CD14-positive monocyte (primary cell): ENCODE data around the gene PTPRN. TPM values are rescaled to one million over a fixed set of nuclear protein-coding genes. Genes with fewer than 3 reads are reported as not detected.

ENCODE experiments used
- DNase-seq, 3 donors: peaks; one replicate each; pipeline ENCODE4 v3.0.0-alpha.2; 2011 to 2022
- H2AFZ ChIP-seq: 2 replicates; pipeline ENCODE4 v1.6.0; 2012; ENCODE audit warnings: mild to moderate bottlenecking, low read depth, low read length, inconsistent platforms; ENCODE audit not compliant: insufficient read depth, poor library complexity, severe bottlenecking
- H3K27ac ChIP-seq, 2 donors: 1 replicate in 1 of 2; 2 replicates in 1 of 2; pipeline ENCODE4 v1.5.1; 2012 to 2013; ENCODE audit warnings: low read length in 2 of 2, control low read depth in 1 of 2, inconsistent platforms in 1 of 2, low read depth in 1 of 2, mild to moderate bottlenecking in 1 of 2
- H3K27me3 ChIP-seq, 2 donors: one replicate each; pipeline versions ENCODE4 v1.6.0 to v1.6.1; 2011 to 2013; ENCODE audit warnings: low read length in 2 of 2; ENCODE audit not compliant: control insufficient read depth in 2 of 2, insufficient read depth in 2 of 2
- H3K36me3 ChIP-seq, 2 donors: replicated peaks in 1 of 2; 1 replicate in 1 of 2; 2 replicates in 1 of 2; pipeline versions ENCODE4 v1.5.1 to v1.6.1; 2012 to 2013; ENCODE audit warnings: low read length in 2 of 2, control low read depth in 1 of 2, inconsistent platforms in 1 of 2, mild to moderate bottlenecking in 1 of 2; ENCODE audit not compliant: insufficient read depth in 2 of 2, control insufficient read depth in 1 of 2
- H3K4me1 ChIP-seq, 2 donors: 1 replicate in 1 of 2; 2 replicates in 1 of 2; pipeline versions ENCODE4 v1.5.1 to v1.6.1; 2012 to 2013; ENCODE audit warnings: low read length in 2 of 2, control low read depth in 1 of 2, inconsistent platforms in 1 of 2, mild to moderate bottlenecking in 1 of 2, moderate library complexity in 1 of 2; ENCODE audit not compliant: insufficient read depth in 2 of 2, control insufficient read depth in 1 of 2
- H3K4me2 ChIP-seq: replicated peaks from 2 replicates; pipeline ENCODE3; 2012; ENCODE audit warnings: low read length, moderate library complexity, mild to moderate bottlenecking; ENCODE audit not compliant: poor library complexity, severe bottlenecking; ENCODE audit errors: extremely low read depth
- H3K4me3 ChIP-seq, 3 experiments: fragments of 200-600 bp in 1 of 3; sonication (generic) in 1 of 3; replicated peaks in 1 of 3; 1 replicate in 2 of 3; 2 replicates in 1 of 3; pipeline ENCODE4 v1.5.1; 2011 to 2013; ENCODE audit warnings: low read length in 3 of 3, mild to moderate bottlenecking in 3 of 3, control low read depth in 2 of 3, low read depth in 2 of 3, inconsistent platforms in 1 of 3, moderate library complexity in 1 of 3
- H3K79me2 ChIP-seq: 2 replicates; pipeline ENCODE4 v1.6.0; 2012; ENCODE audit warnings: mild to moderate bottlenecking, control low read depth, inconsistent platforms, low read length, moderate library complexity; ENCODE audit not compliant: insufficient read depth
- H3K9ac ChIP-seq: 2 replicates; pipeline ENCODE4 v1.6.0; 2017; ENCODE audit warnings: low read length, mild to moderate bottlenecking; ENCODE audit not compliant: insufficient read depth, poor library complexity, severe bottlenecking
- H3K9me3 ChIP-seq, 2 donors: replicated peaks in 1 of 2; 1 replicate in 1 of 2; 2 replicates in 1 of 2; pipeline versions ENCODE4 v1.5.1 to v1.6.1; 2012 to 2013; ENCODE audit warnings: low read length in 2 of 2, control low read depth in 1 of 2; ENCODE audit not compliant: control insufficient read depth in 1 of 2, insufficient read depth in 1 of 2
- H4K20me1 ChIP-seq: 2 replicates; pipeline ENCODE4 v1.6.0; 2012; ENCODE audit warnings: mild to moderate bottlenecking, low read length, control low read depth, moderate library complexity; ENCODE audit not compliant: insufficient read depth
- H3K27ac Mint-ChIP-seq, 7 donors: one replicate each; pipeline ENCODE4 v1.8.0; 2020; ENCODE audit warnings: mild to moderate bottlenecking in 7 of 7, mixed read lengths in 7 of 7, moderate library complexity in 6 of 7, inconsistent platforms in 2 of 7
- H3K27me3 Mint-ChIP-seq, 3 donors: one replicate each; pipeline ENCODE4 v1.8.0; 2021 to 2022; ENCODE audit warnings: low read depth in 3 of 3, mild to moderate bottlenecking in 3 of 3, mixed read lengths in 3 of 3, moderate library complexity in 3 of 3, inconsistent platforms in 1 of 3
- H3K36me3 Mint-ChIP-seq, 2 donors: one replicate each; pipeline ENCODE4 v1.8.0; 2020; ENCODE audit warnings: mixed read lengths in 2 of 2, inconsistent platforms in 1 of 2, mild to moderate bottlenecking in 1 of 2
- H3K4me1 Mint-ChIP-seq: one replicate; pipeline ENCODE4 v1.8.0; 2020; ENCODE audit warnings: mild to moderate bottlenecking, mixed read lengths
- H3K4me3 Mint-ChIP-seq, 2 donors: one replicate each; pipeline ENCODE4 v1.8.0; 2020; ENCODE audit warnings: mild to moderate bottlenecking in 2 of 2, mixed read lengths in 2 of 2, moderate library complexity in 1 of 2
- H3K9me3 Mint-ChIP-seq, 7 donors: one replicate each; pipeline ENCODE4 v1.8.0; 2020 to 2022; ENCODE audit warnings: mixed read lengths in 7 of 7, mild to moderate bottlenecking in 6 of 7, moderate library complexity in 6 of 7, inconsistent platforms in 2 of 7
- CTCF ChIP-seq: fragments of 200-600 bp; IDR thresholded peaks from one replicate; pipeline ENCODE4 v1.8.0; 2022; ENCODE audit warnings: antibody characterized with exemption, mild to moderate bottlenecking
- WGBS: methylation state at CpG from one replicate; pipeline ENCODE4 v1.1.5; 2013; ENCODE audit warnings: missing lambda C conversion rate; ENCODE audit not compliant: insufficient coverage; 5-methylcytosine and 5-hydroxymethylcytosine counted together
- intact Hi-C, 2 donors: fragments of 100-400 bp; cut with micrococcal nuclease; formaldehyde crosslinking; loops; one replicate each; pipeline versions ENCODE4 v1.15.0 to v1.15.1; 2023
- polyA plus RNA-seq, 3 donors: library from polyadenylated mRNA; depleted of rRNA in 1 of 3; unstranded in 2 of 3; stranded (reverse) in 1 of 3; fragments of 300-500 nt in 2 of 3; fragments of >200 nt in 1 of 3; fragmentation: Illumina TruSeq in 2 of 3; gene quantifications; 1 replicate in 2 of 3; 2 replicates in 1 of 3; pipeline ENCODE4 v1.2.3, GENCODE V29; 2012 to 2021

Gene PTPRN
- polyA plus RNA-seq, 3 donors = not detected

GRCh38 chr2:219282943-219283581 is 26.1 kb downstream of the PTPRN start:
- intact Hi-C loops = no loop called here

GRCh38 chr2:219282375-219282774 is 26.8 kb downstream of the PTPRN start:
- intact Hi-C loops = no loop called here
- H3K4me3 Mint-ChIP-seq = no peak overlapping the region

More at GRCh38 chr2:219282943-219283581, 26.1 kb downstream of the PTPRN start:
- Histone ChIP-seq H3K4me1 (peaks cover 17 to 23% of the 10 kb centered on the region in 2 donors), H3K9ac (no peak overlapping the region), H3K36me3 (peaks cover 49 to 56% of the 10 kb centered on the region in 2 donors), H3K27ac (peak overlapping the region in 1 of 2 donors; percentile 41), H4K20me1 (peaks cover 5% of the 10 kb centered on the region), H3K27me3 (no peaks in the 10 kb centered on the region), H3K4me2 (no peak overlapping the region), H3K9me3 (no peaks in the 10 kb centered on the region), H3K4me3 (no peak overlapping the region), H2AFZ (no peak overlapping the region), H3K79me2 (peaks cover 5% of the 10 kb centered on the region)
- Mint-ChIP-seq H3K4me3 (no peak overlapping the region), H3K4me1 (peaks cover 21% of the 10 kb centered on the region), H3K27ac (peak overlapping the region in 5 of 7 donors; percentile 2 to 71 (median 27)), H3K36me3 (peaks cover 58 to 62% of the 10 kb centered on the region in 2 donors), H3K27me3 (peaks cover 0 to 4% (median 2%) of the 10 kb centered on the region in 3 donors), H3K9me3 (peaks cover 0 to 2% (median 0%) of the 10 kb centered on the region in 7 donors)
- WGBS = 100% methylated on average over 9 of the region's 17 CpGs
- TF ChIP-seq CTCF = no peak
- no peak for DNase-seq

More at GRCh38 chr2:219282375-219282774, 26.8 kb downstream of the PTPRN start:
- H3K4me3 ChIP-seq = no peak overlapping the region
- no peak for DNase-seq
- H3K4me1 Mint-ChIP-seq = peaks cover 28% of the 10 kb centered on the region
- H3K4me1 ChIP-seq = peaks cover 23 to 30% of the 10 kb centered on the region in 2 donors
- TF ChIP-seq CTCF = no peak
- no peak overlapping the region for H2AFZ ChIP-seq
- no CpG with 5 or more reads among the region's 5 CpGs for WGBS
- peak overlapping the region in 1 of 7 donors; percentile 2 for H3K27ac Mint-ChIP-seq
- no peak overlapping the region for H3K4me2 ChIP-seq
- peaks cover 49 to 56% of the 10 kb centered on the region in 2 donors for H3K36me3 ChIP-seq
- peaks cover 5% of the 10 kb centered on the region for H3K79me2 ChIP-seq
- H3K27me3 Mint-ChIP-seq = peaks cover 2 to 6% (median 5%) of the 10 kb centered on the region in 3 donors
- H3K9ac ChIP-seq = no peak overlapping the region
- no peaks in the 10 kb centered on the region for H3K27me3 ChIP-seq
- H3K27ac ChIP-seq = no peak overlapping the region
- peaks cover 5% of the 10 kb centered on the region for H4K20me1 ChIP-seq
- peaks cover 58 to 62% of the 10 kb centered on the region in 2 donors for H3K36me3 Mint-ChIP-seq
- H3K9me3 Mint-ChIP-seq = peaks cover 0 to 2% (median 0%) of the 10 kb centered on the region in 7 donors
- H3K9me3 ChIP-seq = no peaks in the 10 kb centered on the region
